Measurements from ENCODE around the gene CIRBP.

The CIRBP gene

DNA sequence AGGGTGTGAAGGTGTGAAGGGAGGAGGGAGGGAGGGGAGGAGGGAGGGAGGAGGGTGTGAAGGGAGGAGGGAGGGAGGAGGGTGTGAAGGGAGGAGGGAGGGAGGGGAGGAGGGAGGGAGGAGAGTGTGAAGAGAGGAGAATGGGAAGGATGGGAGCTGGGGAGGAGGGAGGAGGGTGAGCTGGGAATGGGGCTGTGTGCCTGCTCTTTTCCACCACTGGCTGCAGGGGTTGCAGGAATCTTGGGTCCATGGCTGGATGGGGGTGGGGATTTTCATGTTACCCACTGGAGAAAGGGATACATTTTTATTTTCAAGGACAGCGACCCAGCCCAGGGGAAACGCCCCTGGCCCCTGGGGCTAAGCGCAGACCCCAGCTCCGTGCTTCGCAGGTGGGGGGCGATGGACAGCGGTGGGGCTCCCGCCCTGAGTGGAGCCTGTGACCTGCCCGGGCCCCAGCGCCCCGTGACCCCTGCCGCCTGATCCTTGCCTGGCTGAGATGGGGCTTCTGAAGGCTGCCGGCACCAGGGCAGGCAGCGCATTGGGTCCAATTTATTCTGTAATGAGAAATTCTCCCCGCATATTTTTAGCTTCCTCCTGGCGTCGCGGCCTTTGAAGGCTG lies 13.6 kb downstream of the CIRBP start:
- DNase-seq: no peak

DNA sequence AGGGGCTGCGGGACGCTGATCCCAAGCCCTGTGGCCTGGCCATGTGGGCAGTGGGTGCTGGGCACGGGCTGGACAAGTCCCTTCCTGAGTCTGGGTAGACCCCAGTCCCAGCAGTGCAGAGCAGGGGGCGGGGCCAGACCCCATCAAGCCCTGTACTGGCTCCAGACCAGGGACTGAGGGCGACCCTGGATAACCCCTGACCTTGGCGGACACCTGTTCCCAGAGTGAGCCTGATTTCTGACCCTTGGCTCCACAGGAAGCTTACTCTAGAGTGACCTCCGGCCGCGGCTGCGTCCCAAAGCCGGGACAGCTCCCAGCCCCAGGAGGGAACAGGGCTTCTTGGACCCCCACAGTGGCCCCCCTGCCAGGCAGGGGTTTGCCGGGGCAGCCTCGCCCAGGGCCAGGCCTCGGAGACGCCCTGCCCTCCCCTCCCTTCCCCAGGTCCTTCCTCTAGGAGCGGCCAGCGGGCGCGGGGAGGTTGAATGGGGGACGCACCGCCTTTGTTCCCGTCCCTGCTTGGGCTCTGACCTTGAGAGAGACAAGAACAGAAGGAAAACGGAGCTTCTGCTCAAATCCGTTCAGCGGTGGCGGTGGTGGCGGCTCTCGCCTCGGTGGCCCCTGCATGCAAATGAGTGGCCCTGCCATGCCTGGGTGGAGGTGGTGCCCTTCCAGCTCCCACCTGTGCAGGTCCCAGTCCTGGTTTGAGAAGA lies 14.2 kb downstream of the CIRBP start:
- no peak for DNase-seq

DNA sequence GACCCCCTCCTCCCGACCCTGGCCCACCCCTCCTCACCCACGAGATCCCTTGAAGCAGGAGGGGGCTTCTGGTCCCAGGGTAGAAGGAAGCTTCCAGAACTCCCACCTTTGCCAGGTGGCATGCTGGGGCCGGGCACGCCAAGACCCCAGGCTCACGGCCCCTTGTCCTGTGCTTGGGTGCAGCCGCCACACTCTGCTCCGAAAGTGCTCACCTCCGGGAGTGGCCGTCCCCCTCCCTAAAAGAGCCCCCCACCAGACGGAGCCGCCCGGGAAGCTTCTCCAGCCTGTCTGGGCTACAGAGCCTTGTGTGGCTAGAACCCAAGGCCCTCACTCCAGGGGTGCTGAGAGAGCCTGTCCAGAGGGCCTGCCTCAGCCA lies 14.8 kb downstream of the CIRBP start:
- no peak for DNase-seq

DNA sequence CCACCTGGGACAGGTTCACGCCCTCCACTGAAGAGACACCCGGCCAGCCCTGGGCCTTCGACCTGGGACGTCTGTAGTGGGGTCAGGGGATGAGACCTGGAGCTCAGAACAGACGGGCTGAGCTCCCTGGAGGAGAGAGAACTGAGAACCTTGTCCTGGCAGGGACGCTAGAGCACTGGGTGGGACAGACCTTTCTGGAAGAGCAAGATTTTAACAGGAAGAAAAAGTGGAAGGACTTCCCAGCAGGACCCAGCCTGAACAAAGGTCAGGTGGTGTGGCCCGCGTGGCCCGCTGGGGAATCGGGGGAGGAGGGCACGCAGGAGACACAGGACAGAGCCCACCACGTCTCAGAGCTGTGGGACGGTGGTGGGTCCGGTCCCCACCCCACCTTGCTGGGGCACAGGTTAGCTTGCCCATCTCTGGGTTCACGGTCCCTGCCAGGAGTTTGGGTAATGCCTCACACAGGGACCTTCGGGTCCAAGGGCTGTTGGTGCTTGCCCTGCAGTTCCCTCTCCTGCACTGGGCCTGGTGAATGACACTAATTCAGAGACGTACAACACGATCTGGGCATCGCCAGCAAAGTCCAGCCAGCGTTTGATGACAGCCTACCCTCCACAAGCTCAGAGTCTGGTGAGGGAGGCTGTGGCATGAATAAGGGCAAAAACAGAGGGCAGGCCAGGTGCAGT lies 15.3 kb downstream of the CIRBP start:
- no peak for DNase-seq

DNA sequence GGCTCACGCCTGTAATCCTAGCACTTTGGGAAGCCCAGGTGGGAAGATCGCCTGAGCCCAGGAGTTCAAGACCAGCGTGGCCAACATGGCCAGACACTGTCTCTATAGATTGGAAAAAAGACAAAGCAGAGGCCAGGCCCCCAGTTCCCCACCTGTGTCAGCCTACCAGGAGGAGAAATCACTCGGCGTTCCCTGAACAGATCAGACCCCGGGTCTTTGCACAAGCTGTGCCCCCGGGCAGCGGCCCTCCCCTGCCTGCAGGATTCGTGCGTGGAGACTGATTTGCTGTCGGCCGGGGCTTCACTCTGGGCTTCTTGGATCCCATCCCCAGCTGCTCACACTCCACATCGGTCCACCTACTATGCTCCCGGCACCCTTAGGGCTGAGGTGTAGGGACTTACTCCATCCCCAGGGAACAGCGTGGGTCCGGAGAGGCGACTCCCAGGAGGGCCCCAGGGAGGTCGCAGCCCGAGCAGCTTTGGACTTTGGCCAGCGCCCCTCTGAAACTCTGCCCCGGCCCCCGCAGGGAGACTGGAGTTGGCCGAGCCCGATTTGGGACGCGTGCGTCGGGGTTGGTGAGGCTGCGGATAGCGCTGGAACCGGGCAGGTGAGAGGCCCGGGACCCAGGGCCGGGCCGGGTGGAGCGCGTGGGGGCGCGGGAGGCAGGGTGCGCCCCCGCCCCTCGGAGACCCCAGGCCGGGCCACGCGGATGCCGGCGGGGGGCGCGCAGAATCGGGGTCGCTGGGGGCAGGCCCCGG lies 16.0 kb downstream of the CIRBP start:
- no peak for DNase-seq

DNA sequence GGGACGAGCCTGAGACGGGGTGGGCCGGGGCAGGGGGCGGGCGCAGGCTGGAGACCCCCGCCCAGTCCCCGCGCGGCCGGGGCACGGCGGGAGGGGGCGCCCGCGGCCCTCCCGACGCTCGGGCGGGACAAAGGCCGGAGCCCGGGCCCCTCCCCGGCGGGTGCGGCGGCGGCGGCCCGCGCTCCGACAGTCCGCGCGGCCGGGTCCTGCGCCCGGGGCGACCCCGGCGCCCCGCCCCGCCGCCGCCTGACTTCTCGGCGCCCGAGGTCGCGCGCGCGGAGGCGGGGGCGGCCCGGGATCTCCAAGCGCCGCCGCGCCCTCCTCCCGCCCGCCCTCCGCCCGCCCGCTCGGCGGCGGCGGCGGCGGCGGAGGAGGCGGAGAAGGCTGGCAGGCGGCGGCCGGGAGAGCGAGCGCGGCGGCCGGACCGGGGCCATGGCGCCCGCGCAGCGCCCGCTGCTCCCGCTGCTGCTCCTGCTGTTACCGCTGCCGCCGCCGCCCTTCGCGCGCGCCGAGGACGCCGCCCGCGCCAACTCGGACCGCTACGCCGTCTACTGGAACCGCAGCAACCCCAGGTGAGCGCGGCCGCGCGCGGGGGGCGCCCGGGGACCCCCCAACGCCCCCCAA lies 16.7 kb downstream of the CIRBP start, which contains the start of gene EFNA2:
Gene EFNA2, plus strand, starts transcription at position 137 of the 624 bp plus-strand sequence. Its CDS starts 296 bp downstream, at position 433.
- no peak for DNase-seq

DNA sequence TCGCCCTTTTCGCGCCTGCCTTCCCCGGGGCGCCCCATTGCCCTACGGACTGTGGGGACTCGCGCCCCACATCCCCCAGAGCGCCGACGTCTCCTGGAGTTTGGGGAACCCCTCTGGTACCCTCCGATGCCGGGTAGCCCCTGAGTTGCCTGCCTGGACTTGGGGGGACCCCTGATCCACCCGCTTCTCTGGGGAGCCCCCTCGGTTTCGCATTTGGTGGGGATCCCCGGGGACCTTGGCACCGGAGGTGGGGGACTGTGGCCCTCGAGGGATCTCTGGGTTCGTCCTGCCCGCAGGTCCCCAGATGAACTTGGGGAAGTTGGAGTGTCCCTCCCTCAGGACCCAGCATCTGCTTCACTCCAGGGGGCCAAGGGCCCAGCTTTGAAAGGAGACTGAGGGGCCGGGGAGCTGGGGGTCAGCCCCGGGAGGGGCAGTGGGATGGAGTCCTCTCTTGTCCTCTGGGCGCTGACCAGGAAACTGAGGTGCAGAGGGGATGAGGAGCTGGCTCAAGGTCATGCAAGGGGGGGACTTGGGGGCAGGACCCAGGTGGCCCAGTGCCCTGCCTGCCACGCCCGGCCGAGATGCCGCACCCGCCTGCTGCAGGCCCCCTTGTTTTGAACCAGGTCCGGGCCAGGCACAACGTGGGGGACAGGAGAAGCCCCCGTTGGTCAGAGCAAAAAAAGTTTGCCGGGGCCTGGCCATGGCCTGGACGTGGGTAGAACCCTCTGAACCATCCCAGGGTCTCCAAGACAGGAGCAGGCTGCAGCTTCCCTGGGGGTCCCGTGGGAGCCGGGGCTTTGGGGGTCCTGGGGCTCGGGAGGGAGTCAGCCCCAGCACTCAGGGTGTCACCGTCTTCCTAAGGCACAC lies 17.6 kb downstream of the CIRBP start:
- no peak for DNase-seq

DNA sequence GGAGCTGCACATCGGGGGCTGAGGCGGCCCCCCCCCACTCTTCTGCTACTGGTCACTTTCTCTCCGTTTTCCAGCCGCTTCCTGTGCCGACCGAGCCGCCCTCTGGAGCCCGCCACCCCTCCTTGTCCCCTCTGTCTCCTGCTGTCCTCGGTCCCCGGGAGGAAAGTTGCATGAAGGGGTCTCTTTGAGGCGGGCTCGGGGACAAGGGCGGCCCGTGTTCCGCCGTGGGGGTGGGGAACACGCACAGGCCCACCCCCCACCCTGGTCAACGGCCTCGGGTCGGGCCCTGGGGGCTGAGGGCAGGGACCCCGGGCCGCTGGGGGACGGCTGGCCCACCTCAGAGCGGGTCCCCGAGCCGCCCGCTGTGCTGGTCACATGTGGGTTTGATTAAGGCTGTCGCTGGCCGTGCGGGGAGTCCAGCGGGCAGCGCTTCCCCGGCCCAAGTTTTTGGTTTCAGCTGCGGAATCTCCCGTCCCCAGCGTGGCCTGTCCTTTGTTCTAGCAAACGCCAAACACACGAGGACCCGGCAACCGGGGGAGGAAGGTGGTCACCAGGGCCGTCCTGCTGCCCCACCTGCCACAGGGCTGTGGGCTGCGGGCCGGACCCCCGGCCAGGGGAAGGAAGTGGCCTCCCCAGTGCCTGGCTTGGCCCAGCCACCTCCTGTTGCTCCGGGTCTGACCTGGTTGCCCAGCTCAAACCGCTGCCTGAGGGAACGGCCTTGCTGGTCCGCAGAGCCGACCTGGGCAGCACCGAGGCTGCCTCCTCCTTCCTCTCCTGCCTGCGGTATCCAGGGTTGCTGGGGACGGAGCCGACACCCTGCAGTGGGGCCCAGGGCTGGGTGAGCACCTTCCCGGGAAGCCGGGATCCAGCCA lies 18.5 kb downstream of the CIRBP start:
- no peak for DNase-seq

DNA sequence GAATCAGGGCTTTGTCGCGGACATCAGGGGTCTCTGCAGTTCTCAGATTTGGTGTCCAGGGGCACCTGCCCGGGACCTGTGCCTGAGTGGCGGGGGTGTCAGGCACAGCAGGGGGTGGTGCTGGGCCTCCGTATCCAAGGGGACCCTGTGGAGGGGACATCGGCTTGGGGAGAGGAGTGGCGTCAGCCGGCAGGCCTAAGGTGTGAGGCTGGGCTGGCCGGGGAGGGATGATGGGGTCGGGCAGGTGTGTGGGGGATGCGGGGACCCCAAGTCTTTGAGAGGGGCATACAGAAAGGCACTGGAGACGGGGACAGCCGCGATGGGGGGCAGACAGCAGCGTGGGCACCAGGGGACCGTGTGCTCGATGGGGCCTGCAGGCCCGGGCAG lies 19.1 kb downstream of the CIRBP start:
- no peak for DNase-seq

DNA sequence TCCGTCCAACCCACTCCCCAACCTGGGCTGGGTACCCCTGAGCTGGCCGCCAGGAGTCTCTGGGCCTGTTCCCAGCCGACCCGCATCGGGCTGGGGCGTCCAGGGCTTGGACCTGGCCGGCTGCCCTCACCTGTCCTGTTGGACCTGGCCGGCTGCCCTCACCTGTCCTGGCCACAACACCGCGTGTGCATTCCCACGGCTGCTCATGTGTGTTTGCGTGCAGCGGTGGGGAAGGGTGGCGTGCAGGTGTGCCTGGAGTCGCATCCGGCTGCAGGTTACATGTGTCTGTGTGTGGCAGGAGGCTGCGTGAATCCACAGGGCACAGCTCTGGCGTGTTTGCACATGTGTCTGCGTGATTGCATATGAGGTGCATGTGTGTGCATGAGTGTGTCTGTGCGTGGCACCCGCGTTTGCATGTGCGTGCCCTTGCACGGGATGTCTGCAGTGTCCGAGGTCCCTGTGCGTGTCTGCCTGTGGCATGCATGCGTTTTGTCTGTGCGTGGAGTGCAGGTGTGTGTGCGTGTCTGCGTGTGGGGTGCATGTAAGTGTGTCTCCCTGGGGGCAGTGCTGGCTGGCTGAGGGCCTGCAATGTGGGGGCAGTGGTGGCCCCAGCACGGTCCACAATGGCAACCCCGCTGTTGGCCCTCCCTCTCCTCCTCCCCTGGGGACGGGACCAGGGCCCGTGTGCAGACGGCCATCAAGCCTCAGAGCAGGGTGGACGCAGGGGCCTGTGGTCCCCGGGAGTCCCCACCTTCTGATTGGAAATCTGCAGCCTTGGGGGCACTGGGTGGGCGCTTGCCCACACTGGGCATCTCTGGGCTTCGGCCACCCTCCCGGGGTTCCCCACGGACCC lies 19.9 kb downstream of the CIRBP start:
- DNase-seq: no peak

DNA sequence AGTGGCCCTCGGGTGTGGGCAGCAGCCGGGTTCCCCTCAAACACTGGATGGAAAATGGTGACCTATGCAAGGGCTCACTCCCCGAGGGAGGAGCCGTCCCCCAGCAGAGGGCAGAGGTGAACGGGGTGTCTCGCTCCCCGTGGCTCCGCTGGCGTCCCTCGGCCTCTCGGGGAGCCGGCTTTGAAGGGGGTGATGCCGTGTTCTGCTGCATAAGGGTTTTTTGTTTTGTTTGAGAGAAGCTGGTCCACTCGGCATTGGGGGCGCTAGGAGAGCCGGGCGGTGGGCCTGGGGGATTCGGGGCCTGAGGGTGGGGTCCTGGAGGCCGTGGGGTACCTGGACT lies 20.5 kb downstream of the CIRBP start:
- DNase-seq: no peak

DNA sequence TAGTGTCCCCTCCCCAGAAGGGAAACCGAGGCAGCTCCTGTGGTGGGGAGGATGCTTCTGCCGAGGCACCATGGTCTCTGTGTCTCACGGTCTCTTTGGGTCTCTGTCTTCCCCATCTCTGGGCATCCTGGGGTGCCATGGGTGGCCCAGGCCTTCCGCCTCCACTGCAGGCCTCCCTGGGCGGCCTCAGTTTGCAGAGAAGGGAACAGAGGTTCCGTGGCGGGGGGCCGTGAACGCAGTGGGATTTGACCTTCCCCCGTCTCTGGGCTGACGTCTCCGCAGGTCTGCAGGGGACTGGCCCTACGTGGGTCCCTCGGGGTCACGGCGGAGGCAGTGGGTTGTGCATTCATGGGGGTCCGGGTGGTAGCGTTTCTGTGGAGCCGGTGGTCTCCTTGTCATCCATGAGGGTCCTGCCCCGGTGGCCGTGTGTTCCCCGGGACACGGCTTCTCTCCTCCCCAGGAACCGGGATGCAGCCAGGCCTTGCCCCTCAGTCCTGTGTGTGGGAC lies 21.1 kb downstream of the CIRBP start:
- no peak for DNase-seq

DNA sequence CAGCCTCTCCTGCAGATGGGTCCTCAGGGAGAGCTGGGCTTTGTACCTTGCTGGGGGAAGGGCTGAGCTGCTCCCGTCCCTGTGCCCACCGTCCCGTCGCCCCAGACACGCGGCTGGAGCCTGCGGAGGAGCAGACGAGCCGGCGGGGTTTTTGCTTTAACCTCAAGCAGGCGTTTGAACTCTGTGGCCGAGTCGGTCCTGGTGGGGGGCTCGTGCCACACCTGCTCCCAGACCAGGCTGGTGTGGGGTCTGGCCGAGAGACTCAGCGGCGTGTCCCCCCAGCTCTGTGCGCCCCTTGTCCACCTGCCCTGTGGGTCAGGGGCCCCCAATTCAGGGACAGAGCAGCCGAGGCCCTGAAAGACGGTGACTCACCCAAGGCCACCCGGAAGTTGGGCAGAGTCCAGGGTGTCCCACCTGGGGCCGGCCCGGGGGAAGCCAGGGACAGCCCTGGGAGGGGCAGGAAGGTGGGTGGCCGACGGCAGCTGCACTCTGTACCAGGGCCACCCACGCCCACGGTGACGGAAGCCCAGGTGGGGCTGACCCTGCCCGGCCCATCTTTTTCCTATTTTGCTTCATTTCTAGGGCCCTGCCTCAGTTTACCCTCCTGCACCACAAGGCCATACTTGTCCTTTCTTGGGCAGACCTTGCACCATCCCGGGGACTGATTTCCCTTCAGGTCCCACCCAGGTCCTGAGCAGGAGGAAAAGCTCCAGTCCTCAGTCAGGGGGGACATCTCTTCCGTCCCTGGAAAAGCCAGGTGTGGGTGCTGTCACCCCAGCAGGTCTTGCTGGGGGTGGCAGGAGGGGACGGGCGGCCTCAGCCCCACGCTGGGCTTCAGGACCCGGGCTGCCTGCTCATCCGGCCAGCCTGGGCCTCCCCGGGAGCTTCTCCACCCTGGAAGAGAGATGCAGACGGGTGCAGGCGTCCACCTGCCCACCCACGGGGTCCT lies 21.8 kb downstream of the CIRBP start:
- no peak for DNase-seq

DNA sequence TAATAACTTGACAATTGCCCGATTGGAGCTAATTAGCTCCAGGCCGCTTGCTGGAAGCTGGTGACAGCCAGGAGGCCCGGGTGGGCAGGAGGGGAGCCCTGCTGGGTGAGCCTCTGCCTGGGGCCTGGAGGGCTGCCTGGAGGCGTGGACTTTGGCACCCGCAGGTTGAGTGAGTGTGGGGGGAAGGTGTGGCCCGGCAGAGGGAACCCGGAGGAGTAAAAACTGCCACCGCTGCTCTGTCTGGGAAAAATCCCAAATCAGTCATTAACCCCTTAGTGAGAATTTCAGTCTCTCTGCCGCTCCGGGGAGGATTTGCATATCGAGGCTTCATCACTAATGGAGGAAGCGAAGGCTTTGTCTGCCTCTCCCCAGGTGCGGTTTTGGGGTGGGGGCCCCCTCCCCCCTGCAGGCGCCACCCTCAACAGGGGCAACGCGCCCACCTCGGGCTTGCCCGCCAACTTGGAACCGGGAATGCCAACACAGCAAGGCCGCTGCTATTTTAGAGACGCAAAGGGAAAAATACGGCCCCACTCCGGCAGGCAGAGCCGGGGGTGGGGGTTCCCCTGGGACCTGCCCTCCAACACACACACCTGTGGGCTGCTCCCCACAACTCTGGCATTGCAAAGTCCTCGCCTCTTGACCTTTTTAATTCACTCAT lies 22.8 kb downstream of the CIRBP start:
- no peak for DNase-seq

DNA sequence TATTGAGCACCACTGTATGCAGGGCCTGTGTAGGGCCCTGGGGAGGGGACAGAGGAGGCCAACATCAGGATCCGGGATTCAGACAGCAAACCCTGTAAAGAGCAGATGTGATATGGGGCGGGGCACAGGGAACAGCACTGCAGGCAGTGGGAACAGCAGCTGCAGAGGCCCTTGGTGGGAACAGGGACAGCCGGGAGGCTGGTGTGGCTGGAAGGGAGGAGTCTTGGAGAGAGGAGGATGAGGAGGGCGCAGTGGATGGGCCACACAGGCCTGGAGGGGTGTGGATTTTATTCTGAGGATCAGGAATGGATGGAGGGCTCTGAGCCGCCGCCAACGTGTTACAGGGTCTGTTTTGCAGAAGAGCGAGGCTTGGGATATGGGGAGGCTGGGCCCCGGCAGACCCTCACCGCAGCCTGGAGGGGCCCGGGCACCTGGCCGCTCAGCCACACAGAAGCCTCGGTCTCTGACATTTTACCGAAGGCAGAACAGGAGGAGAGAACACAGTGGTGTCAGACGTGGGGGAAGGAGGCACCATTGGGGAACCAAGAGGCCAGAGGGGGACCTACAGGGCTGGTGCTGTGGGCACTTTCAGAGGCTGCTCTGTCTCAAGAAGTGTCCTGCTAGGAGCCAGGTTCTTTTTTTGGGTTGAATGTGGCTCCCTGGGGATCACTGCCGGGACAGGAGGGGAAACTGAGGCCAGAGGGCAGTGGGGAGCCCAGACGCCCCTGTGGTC lies 23.5 kb downstream of the CIRBP start:
- no peak for DNase-seq

DNA sequence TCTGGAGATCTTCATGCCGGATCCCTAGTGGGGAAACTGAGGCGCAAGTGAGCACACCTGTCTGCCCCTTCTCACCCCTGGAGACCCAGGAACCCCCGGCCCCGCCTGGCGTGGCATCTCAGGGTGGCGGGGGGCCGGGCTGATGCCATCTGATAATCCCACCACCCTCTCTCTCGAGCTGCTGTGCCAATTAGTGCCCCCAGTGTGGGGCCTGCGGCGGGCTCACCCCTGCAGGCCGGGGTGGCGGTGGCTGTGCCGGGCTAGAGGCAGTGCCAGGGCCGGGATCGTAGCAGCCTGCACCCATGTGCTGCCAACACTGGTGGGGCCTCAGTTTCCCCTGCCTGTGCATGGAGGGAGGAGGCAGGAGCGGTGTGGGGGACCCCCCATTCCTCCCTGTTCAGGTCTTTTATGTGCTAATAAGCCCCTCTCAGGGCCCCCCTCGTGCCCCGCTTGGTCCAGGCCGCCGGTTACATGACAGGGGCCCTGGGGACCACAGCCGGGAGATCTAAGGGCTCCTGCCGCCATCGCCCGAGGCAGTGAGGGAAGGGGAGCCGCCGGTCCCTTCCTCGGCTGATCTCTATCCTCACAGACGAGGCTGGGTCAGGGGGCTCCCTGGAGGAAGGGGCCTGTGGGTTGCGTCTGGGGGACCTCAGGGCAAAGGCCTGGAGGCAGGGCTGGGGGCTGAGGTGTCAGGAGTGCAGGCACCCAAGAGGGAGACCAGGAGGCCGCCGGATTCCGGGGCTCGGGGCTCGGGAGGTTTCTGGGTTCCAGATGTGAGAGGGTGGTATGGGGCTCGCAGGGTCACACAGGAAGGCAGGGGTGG lies 24.9 kb downstream of the CIRBP start:
- no peak for DNase-seq

DNA sequence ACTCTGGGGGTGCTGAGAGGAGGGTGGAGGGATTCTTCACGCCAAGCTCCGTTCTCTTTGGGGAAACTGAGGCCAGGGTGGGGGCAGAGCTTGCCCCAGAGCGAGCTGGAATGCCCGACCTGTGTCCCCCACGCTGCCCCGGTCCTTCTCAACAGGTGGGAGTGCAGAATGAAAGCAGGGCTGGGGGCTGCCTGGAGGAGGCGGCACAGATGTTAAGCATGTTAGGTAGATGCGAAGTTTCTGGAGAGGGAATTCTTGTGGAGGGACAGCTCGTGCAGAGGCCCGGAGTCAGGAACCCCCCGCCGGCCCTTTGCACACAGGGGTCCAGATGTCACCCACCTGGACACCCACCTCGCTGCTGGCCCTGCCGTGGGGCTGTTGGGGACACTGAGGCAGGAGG lies 25.6 kb downstream of the CIRBP start:
- DNase-seq: no peak
